ENCODE results near the gene ATP11C.

The ATP11C gene

DNA sequence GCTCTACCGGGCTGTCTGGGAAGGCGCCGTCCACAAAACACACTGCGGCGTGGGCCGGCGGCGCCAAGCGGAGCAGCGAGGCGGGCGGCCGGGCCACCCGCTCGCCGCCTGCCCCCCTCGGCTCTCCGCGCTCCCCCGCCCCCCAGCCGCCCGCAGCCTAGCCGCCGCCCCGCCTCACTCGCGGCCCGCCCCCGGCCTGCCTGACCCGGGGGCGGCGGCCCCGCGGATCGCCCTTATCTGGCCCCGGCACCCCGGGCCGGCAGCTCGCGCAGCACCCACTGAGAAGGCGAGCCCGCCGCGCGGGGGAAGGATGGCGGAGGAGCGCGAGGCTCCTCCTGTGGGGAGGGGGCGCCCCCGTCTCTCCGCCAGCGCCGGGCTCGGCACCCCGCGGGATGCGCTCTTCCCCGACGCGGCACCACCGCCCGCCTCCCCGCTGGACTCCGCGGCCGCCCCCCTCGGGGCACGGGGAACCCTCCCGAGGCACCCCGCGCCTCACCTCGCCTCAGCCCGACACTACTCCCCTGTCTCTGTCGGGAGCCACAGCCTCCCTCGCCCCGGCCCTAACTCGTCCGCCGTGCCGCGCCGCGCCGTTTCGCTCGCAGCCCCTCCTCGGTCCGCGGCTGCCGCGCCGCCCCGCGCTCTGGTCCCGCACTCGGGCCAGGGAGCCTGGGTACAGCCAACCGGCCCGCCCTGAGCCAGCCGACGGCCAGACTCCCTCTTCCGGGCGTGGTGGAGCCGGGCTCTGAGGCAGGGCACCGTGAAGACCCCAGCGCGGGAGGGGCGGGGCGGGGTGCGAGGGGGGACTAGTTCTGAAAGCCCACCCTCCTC lies 566 bp downstream of the ATP11C start:
- Histone ChIP-seq H3K27ac (ENCODE audit: low read length) (peak overlapping the region; percentile 81), H3K4me1 (ENCODE audit: insufficient read depth, low read length) (peaks cover 25% of the 10 kb centered on the region), H3K4me2 (ENCODE audit: insufficient read depth, low read length) (peak overlapping the region; percentile 76), H2AFZ (ENCODE audit: low read depth, low read length) (peak overlapping the region; percentile 82), H3K79me2 (ENCODE audit: insufficient read depth, low read length) (peaks cover 40% of the 10 kb centered on the region), H3K9ac (ENCODE audit: low read depth, low read length) (peak overlapping the region; percentile 80), H4K20me1 (ENCODE audit: insufficient read depth, low read length) (no peaks in the 10 kb centered on the region; the same call in 1 of the 2 replicates), H3K9me3 (ENCODE audit: insufficient read depth, low read length, severe bottlenecking) (no peaks in the 10 kb centered on the region), H3K36me3 (ENCODE audit: insufficient read depth, low read length) (no peaks in the 10 kb centered on the region), H3K27me3 (ENCODE audit: insufficient read depth, low read length, poor library complexity) (no peaks in the 10 kb centered on the region), H3K4me3 (ENCODE audit: low read depth in 1 of 2, low read length in 2 of 2) (peak overlapping the region; percentile 60 to 71; a peak in 3 of 4 replicates)
- ATAC-seq (ENCODE audit: insufficient read depth, low read depth) (peak; percentile 54), DNase-seq (peak; percentile 39)
- TF ChIP-seq EZH2 (IDR thresholded peaks at IDR 0.05; ENCODE audit: borderline replicate concordance, low read depth, low read length, severe bottlenecking) (no peak), CTCF (IDR thresholded peaks at IDR 0.05; ENCODE audit: borderline replicate concordance, extremely low read depth, low read length, poor library complexity, severe bottlenecking) (no peak)

DNA sequence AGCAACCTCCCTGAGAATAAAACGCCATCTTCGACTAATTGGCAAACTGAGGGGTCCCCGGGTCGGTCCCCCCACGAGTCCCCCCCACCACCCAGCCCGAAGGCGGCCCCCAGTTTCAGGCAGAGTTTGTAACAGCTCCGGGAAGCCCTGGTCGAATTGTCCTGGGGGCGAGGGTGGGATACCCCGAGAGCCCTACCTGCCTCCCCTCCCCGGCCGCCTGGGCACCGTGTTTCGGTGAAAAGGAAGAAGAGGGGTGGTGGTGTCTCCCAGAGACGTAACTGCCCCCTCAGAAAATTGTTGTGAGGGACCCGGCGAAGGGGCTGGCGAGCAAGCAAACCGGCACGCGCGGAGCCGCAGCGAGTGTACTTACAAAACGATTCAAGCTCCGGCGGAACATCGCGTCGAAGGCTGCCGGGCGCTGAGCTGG lies 1.2 kb downstream of the ATP11C start:
- H3K79me2 ChIP-seq (ENCODE audit: insufficient read depth, low read length), result peaks cover 45% of the 10 kb centered on the region
- no peak for DNase-seq

DNA sequence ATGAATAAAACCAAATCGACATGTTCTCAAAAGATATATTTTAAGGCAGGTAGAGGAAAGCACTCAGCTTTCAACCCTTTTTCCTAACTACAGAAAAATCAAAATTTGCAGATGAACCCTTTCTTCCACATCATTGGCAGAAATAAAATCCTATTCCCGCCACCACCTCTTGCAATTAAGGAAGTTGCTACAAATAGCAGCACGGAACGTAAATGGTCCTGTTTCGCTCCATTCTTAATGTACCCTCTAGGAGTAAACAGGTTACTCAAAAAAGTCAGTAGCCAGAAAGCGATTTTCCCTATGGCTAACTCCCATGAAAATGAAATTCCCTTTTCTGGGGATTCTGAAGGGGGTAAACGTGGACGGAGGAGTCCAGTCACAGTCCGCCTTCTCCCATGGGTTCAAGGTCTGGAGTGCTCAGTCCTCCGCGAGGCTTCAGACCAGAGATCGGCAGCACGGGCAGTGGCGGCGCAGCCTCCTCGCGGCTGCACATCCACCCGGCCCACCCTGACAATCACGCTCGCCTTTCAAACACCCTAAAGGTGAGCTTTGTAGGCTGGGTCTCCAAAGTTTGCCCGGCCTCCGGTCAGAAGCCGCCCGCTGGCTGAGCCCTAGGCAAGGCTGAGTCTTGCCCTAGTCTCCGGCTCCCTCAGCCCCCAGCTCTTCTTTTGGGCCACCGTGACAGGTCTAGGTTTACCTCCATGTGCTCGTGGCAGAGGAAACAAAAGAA lies 1.8 kb downstream of the ATP11C start:
- Histone ChIP-seq H3K4me3 (ENCODE audit: low read depth in 1 of 2, low read length in 2 of 2) (peak overlapping the region; percentile 50 to 71; a peak in 3 of 4 replicates), H2AFZ (ENCODE audit: low read depth, low read length) (peak overlapping the region; percentile 71), H3K27me3 (ENCODE audit: insufficient read depth, low read length, poor library complexity) (no peaks in the 10 kb centered on the region), H4K20me1 (ENCODE audit: insufficient read depth, low read length) (no peaks in the 10 kb centered on the region; the same call in 1 of the 2 replicates), H3K27ac (ENCODE audit: low read length) (peak overlapping the region; percentile 56; the same call in 1 of the 2 replicates), H3K9me3 (ENCODE audit: insufficient read depth, low read length, severe bottlenecking) (no peaks in the 10 kb centered on the region), H3K4me2 (ENCODE audit: insufficient read depth, low read length) (peak overlapping the region; percentile 76), H3K4me1 (ENCODE audit: insufficient read depth, low read length) (peaks cover 25% of the 10 kb centered on the region), H3K79me2 (ENCODE audit: insufficient read depth, low read length) (peaks cover 51% of the 10 kb centered on the region), H3K9ac (ENCODE audit: low read depth, low read length) (peak overlapping the region; percentile 80), H3K36me3 (ENCODE audit: insufficient read depth, low read length) (no peaks in the 10 kb centered on the region)
- DNase-seq, result peak; percentile 22
- TF ChIP-seq EZH2 (IDR thresholded peaks at IDR 0.05; ENCODE audit: borderline replicate concordance, low read depth, low read length, severe bottlenecking), result no peak
- TF ChIP-seq CTCF (IDR thresholded peaks at IDR 0.05; ENCODE audit: borderline replicate concordance, extremely low read depth, low read length, poor library complexity, severe bottlenecking), result no peak
- peak; percentile 21; the same call in 1 of the 3 replicates for ATAC-seq (ENCODE audit: insufficient read depth, low read depth)

More for the DNA sequence above, 1.2 kb downstream of the ATP11C start:
- H3K4me3 ChIP-seq (ENCODE audit: low read depth in 1 of 2, low read length in 2 of 2), result peak overlapping the region; percentile 50 to 71; a peak in 3 of 4 replicates
- no peaks in the 10 kb centered on the region; the same call in 1 of the 2 replicates for H4K20me1 ChIP-seq (ENCODE audit: insufficient read depth, low read length)
- H3K9me3 ChIP-seq (ENCODE audit: insufficient read depth, low read length, severe bottlenecking), result no peaks in the 10 kb centered on the region
- H3K36me3 ChIP-seq (ENCODE audit: insufficient read depth, low read length), result no peaks in the 10 kb centered on the region
- peak overlapping the region; percentile 71 for H2AFZ ChIP-seq (ENCODE audit: low read depth, low read length)
- H3K9ac ChIP-seq (ENCODE audit: low read depth, low read length), result peak overlapping the region; percentile 80
- H3K27ac ChIP-seq (ENCODE audit: low read length), result peak overlapping the region; percentile 56
- no peak for ATAC-seq (ENCODE audit: insufficient read depth, low read depth)
- H3K27me3 ChIP-seq (ENCODE audit: insufficient read depth, low read length, poor library complexity), result no peaks in the 10 kb centered on the region
- TF ChIP-seq EZH2 (IDR thresholded peaks at IDR 0.05; ENCODE audit: borderline replicate concordance, low read depth, low read length, severe bottlenecking) (no peak), CTCF (IDR thresholded peaks at IDR 0.05; ENCODE audit: borderline replicate concordance, extremely low read depth, low read length, poor library complexity, severe bottlenecking) (no peak)
- H3K4me2 ChIP-seq (ENCODE audit: insufficient read depth, low read length), result peak overlapping the region; percentile 76
- peaks cover 25% of the 10 kb centered on the region for H3K4me1 ChIP-seq (ENCODE audit: insufficient read depth, low read length)

Measured in DND-41 (cell line).